Dendritic cell treated with granulocyte-macrophage colony-stimulating factor and Interleukin-4, amounts not matched to agents 40 ng/mL and 50 ng/mL, for 4 days (primary cell): ENCODE measurements around the gene MTX3.

Experiments
- H3K27ac Mint-ChIP-seq: one replicate; pipeline ENCODE4 v1.8.0; 2022; ENCODE audit warnings: mild to moderate bottlenecking, mixed read lengths
- H3K27me3 Mint-ChIP-seq: one replicate; pipeline ENCODE4 v1.8.0; 2022; ENCODE audit warnings: mild to moderate bottlenecking, mixed read lengths
- H3K36me3 Mint-ChIP-seq: one replicate; pipeline ENCODE4 v1.8.0; 2022; ENCODE audit warnings: low read depth, mixed read lengths
- H3K4me1 Mint-ChIP-seq: one replicate; pipeline ENCODE4 v1.8.0; 2022; ENCODE audit warnings: low read depth, mixed read lengths
- H3K4me3 Mint-ChIP-seq: one replicate; pipeline ENCODE4 v1.8.0; 2022; ENCODE audit warnings: mild to moderate bottlenecking, moderate library complexity, mixed read lengths
- H3K9me3 Mint-ChIP-seq: one replicate; pipeline ENCODE4 v1.8.0; 2022; ENCODE audit warnings: mixed read lengths
- intact Hi-C: fragments of 100-400 bp; cut with micrococcal nuclease; formaldehyde crosslinking; loops from one replicate; pipeline ENCODE4 v1.15.0; 2022

The MTX3 gene, protein sequence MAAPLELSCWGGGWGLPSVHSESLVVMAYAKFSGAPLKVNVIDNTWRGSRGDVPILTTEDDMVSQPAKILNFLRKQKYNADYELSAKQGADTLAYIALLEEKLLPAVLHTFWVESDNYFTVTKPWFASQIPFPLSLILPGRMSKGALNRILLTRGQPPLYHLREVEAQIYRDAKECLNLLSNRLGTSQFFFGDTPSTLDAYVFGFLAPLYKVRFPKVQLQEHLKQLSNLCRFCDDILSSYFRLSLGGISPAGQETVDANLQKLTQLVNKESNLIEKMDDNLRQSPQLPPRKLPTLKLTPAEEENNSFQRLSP

DNA sequence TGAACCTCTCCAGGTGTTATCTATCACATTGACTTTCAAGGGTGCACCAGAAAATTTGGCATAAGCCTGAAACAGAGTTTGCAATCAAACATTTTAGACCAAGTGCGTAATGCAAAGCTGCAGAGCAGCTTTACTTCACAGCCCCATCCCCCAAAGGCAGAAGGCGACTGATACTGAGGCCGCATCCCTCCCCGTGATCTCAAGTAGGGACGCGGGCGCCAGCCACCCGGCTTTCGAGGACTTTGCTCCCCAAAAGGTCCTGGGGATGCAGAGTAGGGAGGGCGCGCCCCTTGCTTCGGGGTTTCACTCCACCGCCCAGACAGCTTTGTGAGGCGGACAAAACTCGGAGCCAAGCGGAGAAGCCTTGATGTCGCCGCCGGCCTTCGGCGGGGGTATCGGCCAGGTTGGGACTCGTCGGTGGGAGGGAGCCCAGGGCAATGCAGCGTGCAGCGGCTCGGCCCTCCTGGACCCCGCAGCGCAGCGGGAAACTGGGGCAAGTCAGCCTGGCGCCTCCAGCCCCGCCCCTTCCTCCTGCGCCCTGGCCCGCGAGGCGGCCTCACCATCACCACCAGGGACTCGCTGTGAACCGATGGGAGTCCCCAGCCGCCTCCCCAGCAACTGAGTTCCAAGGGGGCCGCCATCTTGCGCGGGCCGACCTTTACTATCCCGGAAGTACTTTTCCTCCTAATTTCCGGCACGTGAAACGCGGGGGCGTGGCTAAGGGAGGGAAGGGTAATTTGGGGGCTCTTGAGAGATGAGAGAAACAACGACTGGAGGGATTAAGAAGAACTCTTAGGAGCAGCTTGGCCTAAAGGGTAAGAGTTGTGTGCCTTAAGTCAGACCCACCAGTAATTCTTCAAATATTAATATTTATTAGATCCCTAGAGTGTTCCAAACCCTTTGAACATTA is at the start of gene MTX3:
TSS of gene MTX3 (minus strand) at position 665 of the 910 bp plus-strand sequence. CDS start at position 641, 24 bp downstream.
- H3K9me3 Mint-ChIP-seq: peaks cover 8% of the 10 kb centered on the region
- H3K4me3 Mint-ChIP-seq: peak within 1 kb of the TSS; percentile 75
- H3K27ac Mint-ChIP-seq: peak within 1 kb of the TSS; percentile 64
- H3K4me1 Mint-ChIP-seq: peaks cover 13% of the 10 kb centered on the region
- H3K36me3 Mint-ChIP-seq: peaks cover 36% of the 10 kb centered on the region
- peaks cover 1% of the 10 kb centered on the region for H3K27me3 Mint-ChIP-seq
- intact Hi-C loops: no loop called here

DNA sequence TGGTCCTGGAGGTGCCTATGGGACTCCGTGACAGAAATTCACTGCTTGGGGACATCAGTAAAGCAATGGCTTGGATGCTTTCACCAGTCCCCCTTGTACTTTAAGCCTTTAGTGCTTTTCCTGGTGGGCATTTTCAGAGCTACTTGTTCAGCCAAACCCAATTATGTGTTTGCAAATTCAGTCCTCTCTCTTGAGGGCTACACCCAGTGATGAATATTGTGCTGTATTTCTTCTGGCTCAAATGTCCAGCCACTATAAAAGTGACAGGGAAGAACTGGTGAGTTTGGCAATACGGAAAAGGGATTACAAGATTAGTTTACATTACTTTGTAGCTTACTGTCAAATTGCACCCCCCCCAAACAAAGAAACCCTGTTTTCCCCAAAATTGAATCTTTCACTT is 48.6 kb upstream of the MTX3 start:
- Mint-ChIP-seq H3K36me3 (no peaks in the 10 kb centered on the region), H3K4me1 (peaks cover 6% of the 10 kb centered on the region), H3K9me3 (no peaks in the 10 kb centered on the region), H3K27me3 (peaks cover 26% of the 10 kb centered on the region), H3K4me3 (no peak overlapping the region), H3K27ac (no peak overlapping the region)
- intact Hi-C loops: no loop called here

DNA sequence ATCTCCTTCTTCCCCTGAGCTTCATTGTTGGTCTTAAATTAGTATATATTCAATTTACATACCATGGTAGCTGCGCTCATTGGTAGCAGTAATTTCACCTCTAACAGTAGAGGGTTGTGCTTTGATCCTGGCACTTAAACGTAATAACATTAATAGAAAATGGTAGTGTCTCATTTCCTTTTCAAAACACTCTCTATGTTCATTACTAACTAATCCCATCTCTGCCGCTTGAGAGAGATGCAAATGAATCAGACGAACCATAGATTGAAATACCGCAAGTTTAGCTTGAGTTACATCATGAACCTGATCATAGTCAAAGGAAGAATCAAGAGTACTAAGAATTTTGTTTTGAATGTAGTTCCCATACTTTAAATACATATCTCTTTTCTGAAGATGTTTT is 46.3 kb upstream of the MTX3 start:
- Mint-ChIP-seq H3K4me1 (peaks cover 6% of the 10 kb centered on the region), H3K9me3 (no peaks in the 10 kb centered on the region), H3K36me3 (no peaks in the 10 kb centered on the region), H3K27me3 (peaks cover 42% of the 10 kb centered on the region), H3K4me3 (no peak overlapping the region), H3K27ac (no peak overlapping the region)
- intact Hi-C loops: no loop called here

DNA sequence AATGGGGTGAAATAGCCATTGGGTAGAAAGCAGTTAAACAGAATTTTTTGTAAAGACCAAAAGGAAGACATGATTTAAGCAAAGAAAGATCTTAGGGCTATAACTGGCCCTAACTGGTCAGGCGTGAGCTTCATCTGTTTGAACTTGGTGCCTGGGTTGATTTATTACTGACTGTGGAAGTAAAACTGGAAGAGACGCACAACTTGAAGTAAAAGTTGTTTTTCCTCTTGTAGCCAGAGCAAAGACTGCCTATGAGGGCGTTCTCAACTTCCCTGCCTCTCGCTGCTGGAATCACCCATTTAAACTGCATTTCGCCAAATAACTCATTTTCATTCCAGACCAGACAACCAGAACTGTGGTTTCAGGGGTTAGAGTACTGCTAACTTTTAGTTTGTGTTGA is 45.6 kb upstream of the MTX3 start:
- H3K36me3 Mint-ChIP-seq: no peaks in the 10 kb centered on the region
- no peak overlapping the region for H3K27ac Mint-ChIP-seq
- no peak overlapping the region for H3K4me3 Mint-ChIP-seq
- H3K9me3 Mint-ChIP-seq: no peaks in the 10 kb centered on the region
- H3K27me3 Mint-ChIP-seq: peaks cover 42% of the 10 kb centered on the region
- peaks cover 6% of the 10 kb centered on the region for H3K4me1 Mint-ChIP-seq
- intact Hi-C loops: no loop called here

DNA sequence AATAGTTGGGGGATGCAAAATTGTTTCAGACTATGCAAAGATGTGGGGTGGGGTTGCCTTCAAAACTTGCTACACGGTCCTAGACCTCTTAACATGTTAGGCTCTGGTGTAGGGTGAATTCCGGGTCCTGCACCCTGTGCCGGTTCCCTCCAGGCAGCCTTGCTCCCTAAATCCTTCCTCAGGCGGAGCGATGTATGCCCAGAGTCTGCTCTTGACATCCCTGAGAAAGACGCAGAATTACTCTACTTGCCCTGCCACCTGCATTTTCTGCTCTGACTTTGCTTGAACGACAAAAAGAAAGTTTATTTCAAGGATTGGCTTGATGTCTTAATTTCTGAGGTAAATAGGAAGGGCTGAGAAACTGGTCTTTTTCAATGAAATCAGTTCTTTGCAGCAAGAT is 44.8 kb upstream of the MTX3 start:
- H3K36me3 Mint-ChIP-seq: no peaks in the 10 kb centered on the region
- H3K9me3 Mint-ChIP-seq: no peaks in the 10 kb centered on the region
- H3K27me3 Mint-ChIP-seq: peaks cover 44% of the 10 kb centered on the region
- intact Hi-C loops: no loop called here
- H3K4me1 Mint-ChIP-seq: peaks cover 6% of the 10 kb centered on the region
- H3K4me3 Mint-ChIP-seq: no peak overlapping the region
- no peak overlapping the region for H3K27ac Mint-ChIP-seq

DNA sequence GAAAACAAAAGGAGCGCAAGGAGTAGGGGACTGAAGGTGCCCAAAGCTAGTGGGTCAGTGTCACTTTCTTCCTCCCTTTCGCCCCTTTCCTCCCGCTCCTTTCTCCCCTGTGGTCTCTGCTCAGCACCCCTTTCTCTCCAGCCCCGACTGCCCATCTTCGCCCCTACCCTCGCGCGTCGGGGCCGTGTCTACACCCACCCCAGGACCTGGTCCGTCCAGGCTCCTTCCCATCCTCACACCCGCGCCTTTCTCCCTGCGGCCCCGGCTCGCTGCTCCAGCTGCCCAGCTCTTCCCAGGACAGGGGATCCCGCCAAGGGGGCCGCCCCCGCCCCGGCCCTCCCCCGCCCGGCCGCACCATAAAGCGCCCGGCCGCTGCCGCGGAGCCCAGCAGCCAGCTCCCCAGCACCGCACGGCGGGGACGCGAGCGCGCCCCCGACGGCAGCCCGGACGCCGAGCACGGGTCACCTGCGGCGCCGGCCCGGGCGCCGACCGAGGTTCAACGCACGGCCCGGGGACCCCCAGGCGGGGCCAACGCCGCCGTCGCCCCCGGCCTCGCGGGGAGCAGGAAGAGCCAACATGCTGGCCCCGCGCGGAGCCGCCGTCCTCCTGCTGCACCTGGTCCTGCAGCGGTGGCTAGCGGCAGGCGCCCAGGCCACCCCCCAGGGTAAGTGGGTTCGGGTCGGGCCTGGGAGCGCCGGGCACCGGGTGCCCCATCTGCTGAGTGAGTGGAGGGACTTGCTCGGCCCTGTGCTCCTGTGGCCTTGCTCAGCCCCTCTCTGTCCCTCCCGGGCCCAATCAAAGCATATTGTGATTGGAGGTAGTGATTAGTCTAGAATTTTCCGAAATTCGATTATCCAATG is 44.1 kb upstream of the MTX3 start, which contains the start of gene THBS4:
TSS of gene THBS4 (plus strand) at position 387 of the 860 bp plus-strand sequence. CDS start at position 577, 190 bp downstream.
- peaks cover 44% of the 10 kb centered on the region for H3K27me3 Mint-ChIP-seq

DNA sequence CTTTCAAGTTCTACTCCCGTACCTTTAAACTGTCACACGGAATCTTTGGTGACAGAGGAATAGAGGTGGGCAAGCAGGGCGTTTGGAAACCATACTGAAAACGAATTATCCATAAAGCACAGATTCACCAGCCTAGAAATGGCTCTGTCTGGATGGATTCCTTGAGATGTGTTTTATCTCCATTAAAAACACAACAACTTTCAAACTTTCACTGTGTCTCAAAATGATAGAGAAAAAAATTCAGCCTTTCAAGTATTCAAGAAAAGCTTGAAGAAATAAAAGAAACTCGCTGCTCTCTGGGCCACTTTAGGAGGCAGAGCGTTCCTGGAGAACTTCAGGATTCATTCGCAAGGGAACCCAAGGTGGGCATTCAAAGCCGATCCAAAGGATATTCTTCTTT is 43.5 kb upstream of the MTX3 start:
- no peak overlapping the region for H3K27ac Mint-ChIP-seq
- no peaks in the 10 kb centered on the region for H3K36me3 Mint-ChIP-seq
- no peaks in the 10 kb centered on the region for H3K9me3 Mint-ChIP-seq
- intact Hi-C loops: no loop called here
- H3K4me1 Mint-ChIP-seq: peaks cover 6% of the 10 kb centered on the region
- no peak overlapping the region for H3K4me3 Mint-ChIP-seq
- H3K27me3 Mint-ChIP-seq: peaks cover 42% of the 10 kb centered on the region

More for the DNA sequence above, 44.1 kb upstream of the MTX3 start, which contains the start of gene THBS4:
- Mint-ChIP-seq H3K9me3 (no peaks in the 10 kb centered on the region), H3K27ac (no peak within 1 kb of the TSS), H3K4me1 (peaks cover 6% of the 10 kb centered on the region), H3K4me3 (peak within 1 kb of the TSS; percentile 4), H3K36me3 (no peaks in the 10 kb centered on the region)
- intact Hi-C loops: no loop called here

DNA sequence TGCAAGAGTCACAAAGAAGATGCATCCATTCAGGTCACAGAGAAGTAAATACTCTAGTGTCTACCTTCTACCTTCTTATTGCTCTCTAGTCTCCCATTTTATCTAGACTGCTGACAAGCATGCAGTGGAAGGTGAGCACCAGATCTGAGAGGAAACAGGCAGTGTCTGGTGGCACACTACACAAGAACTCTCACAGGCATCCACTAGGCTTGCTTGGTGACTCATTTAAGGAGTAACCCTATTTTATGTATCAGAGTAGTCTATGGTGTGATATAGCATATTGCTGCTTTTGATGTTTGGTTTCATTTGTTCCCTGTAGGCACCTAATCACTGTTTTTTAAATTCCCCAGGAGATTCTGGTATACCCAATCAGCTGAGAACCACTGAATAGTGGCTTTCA is 42.5 kb upstream of the MTX3 start:
- Mint-ChIP-seq H3K4me3 (no peak overlapping the region), H3K36me3 (no peaks in the 10 kb centered on the region), H3K27ac (no peak overlapping the region), H3K9me3 (no peaks in the 10 kb centered on the region), H3K27me3 (peaks cover 42% of the 10 kb centered on the region), H3K4me1 (peaks cover 6% of the 10 kb centered on the region)
- intact Hi-C loops: no loop called here

DNA sequence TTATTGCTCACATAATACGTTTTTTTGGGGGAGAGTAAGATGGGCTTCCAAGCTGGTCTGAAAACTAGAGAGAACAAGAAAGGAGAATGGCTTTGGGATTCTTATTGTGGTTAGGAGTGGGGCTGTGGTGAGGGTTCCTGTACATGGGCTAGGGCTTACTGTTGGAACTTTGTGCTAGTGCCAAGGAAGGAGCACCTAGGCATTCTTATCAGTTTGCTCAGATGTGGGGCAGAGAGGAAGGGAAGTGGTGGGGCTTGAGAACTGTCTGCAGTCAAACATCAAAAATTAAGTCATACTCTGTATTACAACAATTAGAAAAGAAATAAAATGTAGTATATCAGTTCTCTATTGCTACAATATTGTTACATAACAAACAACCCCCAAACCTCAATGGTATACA is 40.0 kb upstream of the MTX3 start:
- Mint-ChIP-seq H3K27me3 (peaks cover 35% of the 10 kb centered on the region), H3K27ac (no peak overlapping the region), H3K4me1 (peaks cover 6% of the 10 kb centered on the region), H3K9me3 (no peaks in the 10 kb centered on the region), H3K36me3 (no peaks in the 10 kb centered on the region), H3K4me3 (no peak overlapping the region)
- intact Hi-C loops: no loop called here

DNA sequence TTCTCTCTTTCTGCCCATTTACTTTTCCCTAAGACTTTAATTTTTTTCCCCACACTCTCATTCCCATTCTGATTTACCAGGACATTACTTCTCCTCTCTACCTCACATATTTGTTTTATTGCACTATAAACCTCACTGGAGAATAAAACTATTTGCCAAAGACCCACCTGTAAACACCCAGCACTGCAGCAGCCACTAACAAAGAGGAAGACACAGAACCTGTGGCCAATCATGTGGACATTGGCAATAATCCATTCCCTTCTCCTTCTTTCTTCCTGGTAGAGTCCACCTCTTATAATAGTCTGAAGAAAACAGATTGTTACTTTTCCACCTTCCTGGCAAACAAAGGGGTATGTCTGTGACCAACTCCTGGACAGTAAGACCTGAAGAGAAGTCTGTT is 35.8 kb upstream of the MTX3 start:
- H3K9me3 Mint-ChIP-seq: no peaks in the 10 kb centered on the region
- intact Hi-C loops: no loop called here
- H3K4me3 Mint-ChIP-seq: no peak overlapping the region
- H3K27me3 Mint-ChIP-seq: peaks cover 1% of the 10 kb centered on the region
- H3K4me1 Mint-ChIP-seq: no peaks in the 10 kb centered on the region
- H3K27ac Mint-ChIP-seq: no peak overlapping the region
- no peaks in the 10 kb centered on the region for H3K36me3 Mint-ChIP-seq

DNA sequence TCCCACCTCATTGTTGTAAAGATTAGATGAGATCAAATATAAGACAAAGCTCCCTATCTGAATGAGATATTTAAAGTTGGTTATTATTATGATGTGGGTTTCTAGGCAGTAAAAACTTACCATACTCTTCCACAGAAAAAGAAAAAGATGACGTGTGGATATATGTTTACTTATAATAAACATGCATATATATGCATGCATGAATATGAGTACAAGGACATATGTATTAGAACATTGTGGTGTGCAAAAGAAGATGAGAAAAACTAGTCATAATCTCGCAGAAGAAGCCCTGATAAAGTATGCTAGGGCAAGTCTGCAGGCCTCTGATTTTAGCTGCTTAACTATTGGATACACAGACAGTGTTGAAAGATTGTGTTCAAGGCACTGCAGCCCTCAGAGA is 34.0 kb upstream of the MTX3 start:
- no peaks in the 10 kb centered on the region for H3K36me3 Mint-ChIP-seq
- intact Hi-C loops: no loop called here
- no peaks in the 10 kb centered on the region for H3K9me3 Mint-ChIP-seq
- H3K27ac Mint-ChIP-seq: no peak overlapping the region
- H3K4me1 Mint-ChIP-seq: no peaks in the 10 kb centered on the region
- H3K27me3 Mint-ChIP-seq: peaks cover 2% of the 10 kb centered on the region
- H3K4me3 Mint-ChIP-seq: no peak overlapping the region

DNA sequence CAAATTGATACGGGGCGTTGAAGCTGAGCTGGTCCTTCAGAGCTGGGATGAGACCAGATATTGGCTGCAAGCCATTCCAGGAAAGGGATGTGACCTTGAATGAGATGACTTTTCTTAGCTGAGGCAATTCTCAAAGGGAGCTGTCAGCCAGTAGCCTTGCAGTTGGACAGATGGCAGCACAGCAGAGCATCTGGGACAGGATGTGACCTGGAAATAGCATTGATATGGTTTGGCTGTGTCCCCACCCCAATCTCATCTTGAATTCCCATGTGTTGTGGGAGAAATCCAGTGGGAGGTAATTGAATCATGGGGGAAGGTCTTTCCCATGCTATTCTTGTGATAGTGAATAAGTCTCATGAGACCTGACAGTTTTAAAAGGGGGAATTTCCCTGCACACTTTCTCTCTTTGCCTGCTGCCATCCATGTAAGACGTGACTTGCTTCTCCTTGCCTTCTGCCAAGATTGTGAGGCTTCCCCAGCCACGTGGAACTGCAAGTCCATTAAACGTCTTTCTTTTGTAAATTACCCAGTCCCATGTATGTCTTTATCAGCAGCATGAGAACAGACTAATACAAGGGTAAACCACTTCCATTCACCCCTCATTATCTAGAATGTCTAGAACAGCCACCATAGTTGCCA is 19.8 kb upstream of the MTX3 start:
- Mint-ChIP-seq H3K9me3 (no peaks in the 10 kb centered on the region), H3K27me3 (peaks cover 2% of the 10 kb centered on the region), H3K4me1 (no peaks in the 10 kb centered on the region), H3K27ac (no peak overlapping the region), H3K4me3 (no peak overlapping the region), H3K36me3 (no peaks in the 10 kb centered on the region)
- intact Hi-C loops: no loop called here

DNA sequence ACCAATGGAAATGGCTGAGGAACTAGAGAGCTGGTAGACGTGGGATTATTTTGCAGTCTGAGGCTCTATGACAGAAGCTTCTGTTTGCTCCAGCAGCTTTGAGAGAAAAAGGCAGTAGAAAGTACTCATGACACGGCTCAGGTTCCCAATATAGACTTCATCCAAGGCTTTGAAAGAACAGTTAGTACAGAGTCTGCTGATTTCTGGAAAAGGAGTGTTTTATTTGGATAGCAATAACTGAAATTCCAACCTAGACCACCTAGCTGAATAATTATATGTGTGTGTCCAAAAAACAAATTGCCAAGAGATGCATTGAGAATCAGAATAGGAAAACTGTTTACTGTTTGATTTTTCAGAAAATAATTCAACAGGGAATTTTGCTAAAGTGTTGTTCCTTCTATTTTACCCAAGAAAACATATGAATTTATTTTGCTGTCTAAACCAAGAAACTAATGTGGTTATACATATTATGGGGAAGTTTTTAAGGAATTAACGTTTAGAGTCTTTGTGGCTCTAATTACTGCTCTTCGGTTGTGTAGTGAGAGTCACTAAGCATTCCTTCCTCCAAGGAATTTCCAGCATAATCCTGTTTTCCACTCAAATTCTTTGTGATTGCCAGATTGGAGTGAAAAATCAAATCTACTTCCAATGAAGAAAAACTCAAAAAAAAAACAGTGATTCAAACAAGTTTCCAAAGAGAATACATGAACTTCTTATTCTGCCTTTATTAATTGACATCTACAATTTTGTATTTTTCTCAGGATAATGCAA is 18.1 kb upstream of the MTX3 start:
- Mint-ChIP-seq H3K27ac (no peak overlapping the region), H3K27me3 (peaks cover 2% of the 10 kb centered on the region), H3K4me3 (no peak overlapping the region), H3K9me3 (no peaks in the 10 kb centered on the region), H3K36me3 (no peaks in the 10 kb centered on the region), H3K4me1 (no peaks in the 10 kb centered on the region)
- intact Hi-C loops: no loop called here
